ENCODE results near the gene PI16.

- no peak for TF ChIP-seq CTCF (IDR thresholded peaks at IDR 0.05)
- TF ChIP-seq EP300 (IDR thresholded peaks at IDR 0.05), result no peak
- TF ChIP-seq POLR2AphosphoS5 (IDR thresholded peaks at IDR 0.05), result no peak
- TF ChIP-seq POLR2A (IDR thresholded peaks at IDR 0.05), result no peak
These were observed 598 bp downstream of the PI16 start for GRCh38 chr6:36955136-36955535.
